ENCODE data around the gene PRKCZ. TPM values are rescaled to one million over a fixed set of nuclear protein-coding genes. Genes with fewer than 3 reads are reported as not detected.

Gene PRKCZ
- total RNA-seq, 2 donors from 2014 or later = 34.5 to 46.7 TPM

- 87% methylated on average over 10 of the region's 10 CpGs for WGBS
Observed at GRCh38 chr1:2151252-2151651, 101.0 kb downstream of the PRKCZ start.

GRCh38 chr1:2151911-2152310 is 101.7 kb downstream of the PRKCZ start:
- no peaks in the 10 kb centered on the region for H3K36me3 ChIP-seq
- no peaks in the 10 kb centered on the region for H3K27me3 ChIP-seq (replicated peaks; ENCODE audit: insufficient read depth)
- no peaks in the 10 kb centered on the region for H3K4me1 ChIP-seq (replicated peaks)
- TF ChIP-seq CTCF (IDR thresholded peaks at IDR 0.05) (no peak), POLR2A (IDR thresholded peaks at IDR 0.05) (no peak), POLR2AphosphoS5 (IDR thresholded peaks at IDR 0.05) (no peak)
- H3K9me3 ChIP-seq = no peaks in the 10 kb centered on the region
- no peak overlapping the region for H3K4me3 ChIP-seq
- H3K27ac ChIP-seq = no peak overlapping the region
- no peak for DNase-seq (ENCODE audit: low spot score)
- 94% methylated on average over 6 of the region's 6 CpGs for WGBS
- intact Hi-C loops (cut with DNase I) = no loop called here

More at GRCh38 chr1:2151252-2151651, 101.0 kb downstream of the PRKCZ start:
- Histone ChIP-seq H3K9me3 (no peaks in the 10 kb centered on the region), H3K36me3 (no peaks in the 10 kb centered on the region), H3K27me3 (replicated peaks; ENCODE audit: insufficient read depth) (no peaks in the 10 kb centered on the region), H3K4me3 (no peak overlapping the region), H3K27ac (no peak overlapping the region), H3K4me1 (replicated peaks) (no peaks in the 10 kb centered on the region)
- no peak for DNase-seq (ENCODE audit: low spot score)
- TF ChIP-seq POLR2A (IDR thresholded peaks at IDR 0.05) (no peak), CTCF (IDR thresholded peaks at IDR 0.05) (no peak), POLR2AphosphoS5 (IDR thresholded peaks at IDR 0.05) (no peak)
- intact Hi-C loops (cut with DNase I) = no loop called here

- H3K36me3 ChIP-seq = no peaks in the 10 kb centered on the region
- H3K9me3 ChIP-seq = no peaks in the 10 kb centered on the region
- 54% methylated on average over 10 of the region's 11 CpGs for WGBS
- intact Hi-C loops (cut with DNase I) = no loop called here
- H3K4me3 ChIP-seq = no peak overlapping the region
- no peak for DNase-seq (ENCODE audit: low spot score)
- no peaks in the 10 kb centered on the region for H3K4me1 ChIP-seq (replicated peaks)
- TF ChIP-seq POLR2AphosphoS5 (IDR thresholded peaks at IDR 0.05) (no peak), CTCF (IDR thresholded peaks at IDR 0.05) (no peak), POLR2A (IDR thresholded peaks at IDR 0.05) (no peak)
- H3K27ac ChIP-seq = no peak overlapping the region
- H3K27me3 ChIP-seq (replicated peaks; ENCODE audit: insufficient read depth) = no peaks in the 10 kb centered on the region
Observed at GRCh38 chr1:2152954-2153353, 102.7 kb downstream of the PRKCZ start.

GRCh38 chr1:2154022-2154421 is 103.8 kb downstream of the PRKCZ start:
- intact Hi-C loops (cut with DNase I) = no loop called here
- 92% methylated on average over 21 of the region's 21 CpGs for WGBS

More at GRCh38 chr1:2154022-2154421, 103.8 kb downstream of the PRKCZ start:
- no peaks in the 10 kb centered on the region for H3K36me3 ChIP-seq
- H3K4me1 ChIP-seq (replicated peaks) = no peaks in the 10 kb centered on the region
- H3K27me3 ChIP-seq (replicated peaks; ENCODE audit: insufficient read depth) = no peaks in the 10 kb centered on the region
- no peaks in the 10 kb centered on the region for H3K9me3 ChIP-seq
- no peak for DNase-seq (ENCODE audit: low spot score)
- no peak overlapping the region for H3K27ac ChIP-seq
- no peak overlapping the region for H3K4me3 ChIP-seq
- TF ChIP-seq POLR2AphosphoS5 (IDR thresholded peaks at IDR 0.05) (no peak), CTCF (IDR thresholded peaks at IDR 0.05) (no peak), POLR2A (IDR thresholded peaks at IDR 0.05) (no peak)
